Left renal pelvis (tissue), 4 donors: ENCODE results near the gene BOC. TPM values are rescaled to one million over a fixed set of nuclear protein-coding genes. Genes with fewer than 3 reads are reported as not detected.

Experiments used
- DNase-seq, 4 donors: peaks; one replicate each; pipeline ENCODE4 v3.0.0-alpha.2; 2013; ENCODE audit warnings: low read depth in 4 of 4, low spot score in 3 of 4
- polyA plus RNA-seq, 4 donors: library from polyadenylated mRNA; unstranded; fragments of 120-200 nt; gene quantifications; one replicate each; pipeline ENCODE4 v1.2.1, GENCODE V29; 2013; ENCODE audit not compliant: insufficient read length in 4 of 4

Gene BOC
- polyA plus RNA-seq, 4 donors, result 26.0 to 167 (median 34.6) TPM

- DNase-seq, result no peak
Observed at GRCh38 chr3:113265231-113265630, 53.9 kb downstream of the BOC start.

- DNase-seq, result no peak
Observed at GRCh38 chr3:113266738-113267137, 55.4 kb downstream of the BOC start.

GRCh38 chr3:113268311-113268710 lies 57.0 kb downstream of the BOC start:
- DNase-seq, result no peak

- no peak for DNase-seq
Observed at GRCh38 chr3:113268942-113269341, 57.6 kb downstream of the BOC start.

GRCh38 chr3:113269661-113270060 lies 58.3 kb downstream of the BOC start:
- DNase-seq, result no peak

GRCh38 chr3:113270068-113270467 lies 58.7 kb downstream of the BOC start:
- DNase-seq, result no peak

GRCh38 chr3:113270786-113271185 lies 59.4 kb downstream of the BOC start:
- no peak for DNase-seq

GRCh38 chr3:113271189-113271588 lies 59.8 kb downstream of the BOC start:
- DNase-seq, result no peak

GRCh38 chr3:113271594-113272384 lies 60.4 kb downstream of the BOC start:
- DNase-seq, result no peak

- no peak for DNase-seq
Observed at GRCh38 chr3:113272385-113272779, 61.0 kb downstream of the BOC start.

GRCh38 chr3:113273011-113273410 lies 61.7 kb downstream of the BOC start:
- DNase-seq, result no peak

GRCh38 chr3:113273604-113274378 lies 62.4 kb downstream of the BOC start:
- DNase-seq, result no peak

- DNase-seq, result no peak
Observed at GRCh38 chr3:113274425-113275257, 63.3 kb downstream of the BOC start.

- DNase-seq, result no peak
Observed at GRCh38 chr3:113275258-113275556, 63.9 kb downstream of the BOC start.

- no peak for DNase-seq
Observed at GRCh38 chr3:113275583-113275928, 64.2 kb downstream of the BOC start.

GRCh38 chr3:113275929-113276750 lies 64.8 kb downstream of the BOC start:
- no peak for DNase-seq

- no peak for DNase-seq
Observed at GRCh38 chr3:113276751-113277080, 65.4 kb downstream of the BOC start.

- no peak for DNase-seq
Observed at GRCh38 chr3:113277414-113277813, 66.1 kb downstream of the BOC start.

GRCh38 chr3:113277941-113278598 lies 66.7 kb downstream of the BOC start:
- no peak for DNase-seq

GRCh38 chr3:113278599-113278955 lies 67.2 kb downstream of the BOC start:
- DNase-seq, result no peak
